LNCAP (cell line): Measurements from ENCODE around the gene ZIC4.

Experiments used
- CTCF ChIP-seq: fragments of 450-650 bp; IDR thresholded peaks from 2 replicates; pipeline ENCODE4 v1.5.1; 2017; ENCODE audit warnings: mild to moderate bottlenecking

ZIC4 gene

GRCh38 chr3:147360646-147361453, 45.5 kb downstream of the ZIC4 start:
- TF ChIP-seq CTCF: no peak

- no peak for TF ChIP-seq CTCF
These were observed 46.3 kb downstream of the ZIC4 start for GRCh38 chr3:147360051-147360439.

GRCh38 chr3:147359177-147360050, 46.9 kb downstream of the ZIC4 start:
- TF ChIP-seq CTCF: no peak

GRCh38 chr3:147358144-147358992, 48.0 kb downstream of the ZIC4 start:
- no peak for TF ChIP-seq CTCF

GRCh38 chr3:147356909-147357900, 49.1 kb downstream of the ZIC4 start:
- TF ChIP-seq CTCF: no peak

GRCh38 chr3:147356145-147356908, 50.0 kb downstream of the ZIC4 start:
- TF ChIP-seq CTCF: no peak
